K562 (cell line): ENCODE data around the gene FUT8. TPM values are rescaled to one million over a fixed set of nuclear protein-coding genes. Genes with fewer than 3 reads are reported as not detected.

Source experiments
- ATAC-seq: fragments of 200-7000 bp; cut with Tn5 transposase; 3 replicates; pipeline ENCODE4 v1.9.1; 2020; ENCODE audit warnings: moderate library complexity
- BruUV-seq: library from RNA; stranded (reverse); fragments of 400-500 nt; replicated peaks from 2 replicates; lab custom pipeline; 2021; lab: Mats Ljungman, UMichigan
- CTCF ChIA-PET: fragments of 300-600 bp; formaldehyde crosslinking; extraction: SDS; loops from one replicate; lab custom pipeline; 2021; ENCODE audit warnings: low intra/inter-chr PET ratio; lab: Yijun Ruan, JAX
- POLR2A ChIA-PET: fragments of 300-600, 350-650 bp; sonication (Branson Sonifier 250); formaldehyde crosslinking; extraction: SDS; loops from one replicate; lab custom pipeline; 2021; ENCODE audit warnings: antibody characterized with exemption, inconsistent platforms; lab: Yijun Ruan, JAX
- DNase-seq, 4 experiments: peaks; one replicate each; pipeline versions ENCODE4 v3.0.0 to v3.0.0-alpha.2; 2011 to 2018; ENCODE audit warnings: low spot score in 3 of 4, mixed read lengths in 3 of 4; ENCODE audit errors: extremely low read depth in 1 of 4
- FAIRE-seq: peaks from 2 replicates; lab custom pipeline; 2011; peaks lifted over from hg19 to GRCh38; lab: Jason Lieb, UNC
- H2AFZ ChIP-seq: 2 replicates; pipeline ENCODE4 v1.6.0; 2011; ENCODE audit warnings: low read depth, low read length, control low read depth, inconsistent platforms
- H3K27ac ChIP-seq: fragments of 200-600 bp; 3 replicates; pipeline ENCODE4 v1.8.0; 2011; ENCODE audit warnings: low read depth, mild to moderate bottlenecking, control low read depth, inconsistent platforms, low read length, moderate library complexity, mixed read lengths; ENCODE audit errors: extremely low read depth
- H3K27me3 ChIP-seq, 2 experiments: fragments of 300-600 bp in 1 of 2; 2 replicates in 1 of 2; 3 replicates in 1 of 2; pipeline versions ENCODE4 v1.6.0 to v1.8.0; 2011; ENCODE audit warnings: inconsistent platforms in 2 of 2, low read length in 2 of 2, mild to moderate bottlenecking in 1 of 2, mixed read lengths in 1 of 2, moderate library complexity in 1 of 2; ENCODE audit not compliant: control insufficient read depth in 2 of 2, insufficient read depth in 2 of 2
- H3K36me3 ChIP-seq: fragments of 300-600 bp; 3 replicates; pipeline ENCODE4 v1.8.0; 2011; ENCODE audit warnings: mild to moderate bottlenecking, low read length, inconsistent platforms; ENCODE audit not compliant: control insufficient read depth, insufficient read depth
- H3K4me1 ChIP-seq, 2 experiments: fragments of 200-600 bp in 1 of 2; replicated peaks in 1 of 2; 2 replicates in 1 of 2; 3 replicates in 1 of 2; pipeline versions ENCODE4 v1.5.1 to v1.8.0; 2011; ENCODE audit warnings: inconsistent platforms in 2 of 2, low read length in 2 of 2, mild to moderate bottlenecking in 1 of 2, mixed read lengths in 1 of 2, moderate library complexity in 1 of 2; ENCODE audit not compliant: control insufficient read depth in 2 of 2, insufficient read depth in 2 of 2
- H3K4me2 ChIP-seq: 2 replicates; pipeline ENCODE4 v1.6.1; 2011; ENCODE audit warnings: low read length, control low read depth, inconsistent platforms, mixed read lengths; ENCODE audit not compliant: insufficient read depth
- H3K4me3 ChIP-seq: fragments of 200-600 bp; sonication (generic), shearing (Covaris generic); 2 replicates; pipeline ENCODE4 v1.5.1; 2016; ENCODE audit warnings: control low read depth, inconsistent platforms
- H3K79me2 ChIP-seq: fragments of 200-600 bp; 3 replicates; pipeline ENCODE4 v1.8.0; 2011; ENCODE audit warnings: low read length, inconsistent platforms; ENCODE audit not compliant: control insufficient read depth, insufficient read depth
- H3K9ac ChIP-seq, 2 experiments: 2 replicates each; pipeline versions ENCODE4 v1.6.0 to v1.6.1; 2011; ENCODE audit warnings: low read depth in 2 of 2, low read length in 2 of 2, control low read depth in 1 of 2, inconsistent platforms in 1 of 2, mild to moderate bottlenecking in 1 of 2, mixed read lengths in 1 of 2; ENCODE audit not compliant: insufficient read depth in 1 of 2
- H3K9me1 ChIP-seq: one replicate; pipeline ENCODE4 v1.6.0; 2011; ENCODE audit warnings: inconsistent platforms, mild to moderate bottlenecking, low read length, moderate library complexity; ENCODE audit not compliant: control insufficient read depth, insufficient read depth
- H3K9me3 ChIP-seq: replicated peaks from 2 replicates; pipeline ENCODE4 v1.5.1; 2011; ENCODE audit warnings: low read depth, low read length, inconsistent platforms; ENCODE audit not compliant: control insufficient read depth, insufficient read depth
- H4K20me1 ChIP-seq: replicated peaks from 2 replicates; pipeline ENCODE4 v1.6.1; 2011; ENCODE audit warnings: low read length, inconsistent platforms, mixed read lengths; ENCODE audit not compliant: control insufficient read depth, insufficient read depth
- CBFB ChIP-seq: sonication (generic); formaldehyde crosslinking; IDR thresholded peaks from 2 replicates; pipeline ENCODE4 v1.4.0; 2020; ENCODE audit warnings: mild to moderate bottlenecking, missing genetic modification reagents
- COPS2 ChIP-seq: fragments of 450-650 bp; conservative IDR thresholded peaks from 2 replicates; pipeline ENCODE4 v1.6.1; 2016; ENCODE audit warnings: mild to moderate bottlenecking, moderate library complexity
- ELF4 ChIP-seq: fragments of 450-650 bp; formaldehyde crosslinking; IDR thresholded peaks from 2 replicates; pipeline ENCODE4 v1.4.0; 2022; ENCODE audit warnings: missing genetic modification characterization
- HDGF ChIP-seq: fragments of 450-650 bp; IDR thresholded peaks from 2 replicates; pipeline ENCODE4 v1.6.1; 2016
- SRSF9 ChIP-seq: fragments of 200-400 bp; formaldehyde crosslinking; IDR thresholded peaks from 2 replicates; pipeline ENCODE4 v1.6.1; 2017; ENCODE audit warnings: low read depth, low read length, borderline replicate concordance
- TCF3 ChIP-seq: sonication (generic); formaldehyde crosslinking; IDR thresholded peaks from 2 replicates; pipeline ENCODE4 v1.4.0; 2020; ENCODE audit warnings: mild to moderate bottlenecking, missing genetic modification reagents
- TRIM28 ChIP-seq: fragments of 450-650 bp; IDR thresholded peaks from 2 replicates; pipeline ENCODE4 v1.6.1; 2017
- ZC3H4 ChIP-seq: sonication (generic); formaldehyde crosslinking; IDR thresholded peaks from 2 replicates; pipeline ENCODE4 v1.9.0; 2021; ENCODE audit warnings: missing genetic modification reagents, borderline replicate concordance
- ZKSCAN8 ChIP-seq: fragments of 200-800 bp; sonication (Bioruptor generic); IDR thresholded peaks from 2 replicates; pipeline ENCODE4 v1.6.1; 2016; ENCODE audit warnings: missing genetic modification characterization, missing compliant biosample characterization
- ZNF507 ChIP-seq: conservative IDR thresholded peaks from 2 replicates; pipeline ENCODE4 v1.6.1; 2017; ENCODE audit warnings: missing genetic modification characterization, missing compliant biosample characterization
- WGBS: fragments of 100-300 bp; shearing (Covaris generic); methylation state at CpG from one replicate; pipeline ENCODE4 v1.1.6; 2016; ENCODE audit warnings: low coverage, mixed read lengths; ENCODE audit not compliant: insufficient coverage; ENCODE audit errors: missing lambda C conversion rate; 5-methylcytosine and 5-hydroxymethylcytosine counted together
- in situ Hi-C: fragments of 300-500 bp; cut with MboI; formaldehyde crosslinking; loops from 4 replicates; pipeline ENCODE4 v1.15.0; 2018; ENCODE audit warnings: inconsistent platforms, mixed read lengths
- intact Hi-C: fragments of 100-400 bp; cut with micrococcal nuclease; formaldehyde crosslinking; loops from 2 replicates; pipeline ENCODE4 v1.14.2; 2022
- polyA plus RNA-seq, 8 experiments: library from polyadenylated mRNA; depleted of rRNA in 4 of 8; stranded (reverse) in 5 of 8; unstranded in 3 of 8; fragments of >200 nt; fragmentation: Nextera tagmentation in 2 of 8; fragmentation: Illumina TruSeq in 1 of 8; extraction: Ambion mirVana in 2 of 8; extraction: Trizol in 1 of 8; gene quantifications; 2 replicates each; pipeline versions ENCODE4 v1.2.1 to v1.2.3, GENCODE V29; 2011 to 2014; ENCODE audit warnings: inconsistent platforms in 1 of 8, missing spikeins in 1 of 8
- total RNA-seq, 7 experiments: library from RNA; depleted of rRNA in 6 of 7; stranded (reverse); fragments of >200 nt in 6 of 7; fragmentation: Illumina TruSeq in 2 of 7; extraction: Trizol in 2 of 7; gene quantifications; 2 replicates each; pipeline versions ENCODE4 v1.2.1 to v1.2.3, GENCODE V29; 2011 to 2021; ENCODE audit warnings: low replicate concordance in 1 of 7
- TF ChIP-seq, protein P1 (sequence below): fragments of 250-450 bp; sonication (Bioruptor Pico); IDR thresholded peaks from 2 replicates; pipeline ENCODE4 v1.4.0; 2020; ENCODE audit warnings: borderline replicate concordance
- TF ChIP-seq, protein P2 (sequence below): sonication (generic); formaldehyde crosslinking; IDR thresholded peaks from 2 replicates; pipeline ENCODE4 v1.8.1; 2023; ENCODE audit warnings: mild to moderate bottlenecking, missing genetic modification reagents
- TF ChIP-seq, protein P3 (sequence below): fragments of 450-650 bp; IDR thresholded peaks from 2 replicates; pipeline ENCODE4 v1.6.1; 2016; ENCODE audit warnings: low read depth, mild to moderate bottlenecking, moderate library complexity
- TF ChIP-seq, protein P4 (sequence below): fragments of 250-450 bp; sonication (Bioruptor Pico); IDR thresholded peaks from 2 replicates; pipeline ENCODE4 v1.5.0; 2021; ENCODE audit warnings: mild to moderate bottlenecking, borderline replicate concordance

FUT8 gene
- total and polyA plus RNA-seq, 9 of the 15 experiments (the other 6 are each of a cell fraction or from before 2014, with no cell fraction given) = 4.1 to 15.2 (median 7.8) TPM

DNA sequence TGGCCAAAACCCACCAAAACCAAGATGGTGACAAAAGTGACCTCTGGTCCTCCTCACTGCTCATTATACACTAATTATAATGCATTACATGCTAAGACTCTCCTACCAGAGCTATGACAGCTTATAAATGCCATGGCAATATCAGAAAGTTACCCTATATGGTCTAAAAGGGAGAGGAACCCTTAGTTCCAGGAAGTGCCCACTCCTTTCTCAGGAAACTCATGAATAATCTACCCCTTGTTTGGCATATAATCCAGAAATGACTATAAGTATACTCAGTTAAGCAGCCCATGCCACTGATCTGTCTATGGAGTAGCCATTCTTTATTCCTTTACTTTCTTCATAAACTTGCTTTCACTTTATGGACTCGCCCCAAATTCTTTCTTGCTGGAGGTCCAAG lies 43.0 kb upstream of the FUT8 start:
- POLR2A ChIA-PET = no interaction called here
- Histone ChIP-seq H3K9ac (no peak overlapping the region), H3K27ac (no peak overlapping the region), H4K20me1 (no peaks in the 10 kb centered on the region), H3K79me2 (no peaks in the 10 kb centered on the region), H3K27me3 (no peaks in the 10 kb centered on the region), H3K9me1 (no peaks in the 10 kb centered on the region), H3K4me3 (no peak overlapping the region), H3K36me3 (no peaks in the 10 kb centered on the region), H3K9me3 (no peaks in the 10 kb centered on the region), H2AFZ (0 out of 2 replicates have a peak overlapping the region, but pooled peaks have one; percentile 16), H3K4me1 (no peaks in the 10 kb centered on the region; a peak in 2 of 5 replicates), H3K4me2 (no peak overlapping the region)
- ATAC-seq (no peak), DNase-seq (no peak), FAIRE-seq (no peak)
- in situ Hi-C loops (no loop called here), intact Hi-C loops (no loop called here)
- CTCF ChIA-PET = no interaction called here
- WGBS = 60% methylated on average over 1 of the region's 1 CpG
- BruUV-seq = no TSS peak
- TF ChIP-seq, protein P1, sequence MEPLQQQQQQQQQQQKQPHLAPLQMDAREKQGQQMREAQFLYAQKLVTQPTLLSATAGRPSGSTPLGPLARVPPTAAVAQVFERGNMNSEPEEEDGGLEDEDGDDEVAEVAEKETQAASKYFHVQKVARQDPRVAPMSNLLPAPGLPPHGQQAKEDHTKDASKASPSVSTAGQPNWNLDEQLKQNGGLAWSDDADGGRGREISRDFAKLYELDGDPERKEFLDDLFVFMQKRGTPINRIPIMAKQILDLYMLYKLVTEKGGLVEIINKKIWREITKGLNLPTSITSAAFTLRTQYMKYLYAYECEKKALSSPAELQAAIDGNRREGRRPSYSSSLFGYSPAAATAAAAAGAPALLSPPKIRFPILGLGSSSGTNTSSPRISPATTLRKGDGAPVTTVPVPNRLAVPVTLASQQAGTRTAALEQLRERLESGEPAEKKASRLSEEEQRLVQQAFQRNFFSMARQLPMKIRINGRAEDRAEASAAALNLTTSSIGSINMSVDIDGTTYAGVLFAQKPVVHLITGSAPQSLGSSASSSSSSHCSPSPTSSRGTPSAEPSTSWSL (CRISPR knock-in tag) = no peak
- no peak for TF ChIP-seq ELF4 (CRISPR knock-in tag)
- TF ChIP-seq ZKSCAN8 (CRISPR knock-in tag) = no peak
- no peak for TF ChIP-seq SRSF9
- no peak for TF ChIP-seq ZC3H4 (CRISPR knock-in tag)
- TF ChIP-seq TCF3 = no peak
- no peak for TF ChIP-seq TRIM28
- TF ChIP-seq COPS2 = no peak
- TF ChIP-seq, protein P2, sequence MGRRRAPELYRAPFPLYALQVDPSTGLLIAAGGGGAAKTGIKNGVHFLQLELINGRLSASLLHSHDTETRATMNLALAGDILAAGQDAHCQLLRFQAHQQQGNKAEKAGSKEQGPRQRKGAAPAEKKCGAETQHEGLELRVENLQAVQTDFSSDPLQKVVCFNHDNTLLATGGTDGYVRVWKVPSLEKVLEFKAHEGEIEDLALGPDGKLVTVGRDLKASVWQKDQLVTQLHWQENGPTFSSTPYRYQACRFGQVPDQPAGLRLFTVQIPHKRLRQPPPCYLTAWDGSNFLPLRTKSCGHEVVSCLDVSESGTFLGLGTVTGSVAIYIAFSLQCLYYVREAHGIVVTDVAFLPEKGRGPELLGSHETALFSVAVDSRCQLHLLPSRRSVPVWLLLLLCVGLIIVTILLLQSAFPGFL (CRISPR knock-in tag) = no peak
- TF ChIP-seq, protein P3, sequence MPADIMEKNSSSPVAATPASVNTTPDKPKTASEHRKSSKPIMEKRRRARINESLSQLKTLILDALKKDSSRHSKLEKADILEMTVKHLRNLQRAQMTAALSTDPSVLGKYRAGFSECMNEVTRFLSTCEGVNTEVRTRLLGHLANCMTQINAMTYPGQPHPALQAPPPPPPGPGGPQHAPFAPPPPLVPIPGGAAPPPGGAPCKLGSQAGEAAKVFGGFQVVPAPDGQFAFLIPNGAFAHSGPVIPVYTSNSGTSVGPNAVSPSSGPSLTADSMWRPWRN = no peak
- TF ChIP-seq CBFB = no peak
- no peak for TF ChIP-seq HDGF
- TF ChIP-seq, protein P4, sequence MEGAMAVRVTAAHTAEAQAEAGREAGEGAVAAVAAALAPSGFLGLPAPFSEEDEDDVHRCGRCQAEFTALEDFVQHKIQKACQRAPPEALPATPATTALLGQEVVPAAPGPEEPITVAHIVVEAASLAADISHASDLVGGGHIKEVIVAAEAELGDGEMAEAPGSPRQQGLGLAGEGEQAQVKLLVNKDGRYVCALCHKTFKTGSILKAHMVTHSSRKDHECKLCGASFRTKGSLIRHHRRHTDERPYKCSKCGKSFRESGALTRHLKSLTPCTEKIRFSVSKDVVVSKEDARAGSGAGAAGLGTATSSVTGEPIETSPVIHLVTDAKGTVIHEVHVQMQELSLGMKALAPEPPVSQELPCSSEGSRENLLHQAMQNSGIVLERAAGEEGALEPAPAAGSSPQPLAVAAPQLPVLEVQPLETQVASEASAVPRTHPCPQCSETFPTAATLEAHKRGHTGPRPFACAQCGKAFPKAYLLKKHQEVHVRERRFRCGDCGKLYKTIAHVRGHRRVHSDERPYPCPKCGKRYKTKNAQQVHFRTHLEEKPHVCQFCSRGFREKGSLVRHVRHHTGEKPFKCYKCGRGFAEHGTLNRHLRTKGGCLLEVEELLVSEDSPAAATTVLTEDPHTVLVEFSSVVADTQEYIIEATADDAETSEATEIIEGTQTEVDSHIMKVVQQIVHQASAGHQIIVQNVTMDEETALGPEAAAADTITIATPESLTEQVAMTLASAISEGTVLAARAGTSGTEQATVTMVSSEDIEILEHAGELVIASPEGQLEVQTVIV = no peak
- no peak for TF ChIP-seq ZNF507 (tag)
